ENCODE results near the gene MRPS11.
"Not testable (repeated sequence)": the region's sequence is repeated elsewhere in the genome, so short reads cannot be mapped to it uniquely, and the experiment has no call there.

Gene MRPS11

DNA sequence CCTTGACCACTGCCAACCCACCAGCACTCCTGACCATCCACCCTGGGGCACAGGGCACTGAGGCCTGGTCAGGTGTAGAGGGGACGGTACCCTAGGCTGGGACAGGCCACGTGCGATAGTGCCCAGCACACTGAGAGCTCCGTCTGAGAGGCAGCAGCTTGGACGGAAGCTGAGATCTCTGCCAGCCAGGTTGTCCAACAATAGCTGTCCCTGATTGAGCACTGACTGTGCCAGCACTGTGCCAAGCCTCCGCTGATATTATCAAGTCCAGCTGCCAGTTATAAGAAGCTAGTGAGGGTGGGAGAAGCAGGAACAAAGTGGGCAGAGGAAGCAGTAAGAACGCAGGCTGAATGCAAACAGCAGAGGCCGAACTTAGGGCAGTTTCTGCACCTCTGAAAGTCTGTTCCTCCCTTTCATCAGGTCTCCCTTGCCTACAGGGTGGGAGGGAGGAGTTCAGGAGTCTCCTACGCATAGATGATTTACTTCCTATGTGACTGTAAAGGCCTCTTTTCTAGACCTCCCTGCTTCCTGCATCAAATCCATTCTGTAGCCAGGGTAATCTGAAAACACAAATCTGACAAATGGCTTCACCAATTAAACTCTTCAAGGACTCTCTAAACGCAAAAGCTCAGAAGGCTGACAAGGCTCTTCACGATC, 29.7 kb downstream of the MRPS11 start:
- DNase-seq = no peak

DNA sequence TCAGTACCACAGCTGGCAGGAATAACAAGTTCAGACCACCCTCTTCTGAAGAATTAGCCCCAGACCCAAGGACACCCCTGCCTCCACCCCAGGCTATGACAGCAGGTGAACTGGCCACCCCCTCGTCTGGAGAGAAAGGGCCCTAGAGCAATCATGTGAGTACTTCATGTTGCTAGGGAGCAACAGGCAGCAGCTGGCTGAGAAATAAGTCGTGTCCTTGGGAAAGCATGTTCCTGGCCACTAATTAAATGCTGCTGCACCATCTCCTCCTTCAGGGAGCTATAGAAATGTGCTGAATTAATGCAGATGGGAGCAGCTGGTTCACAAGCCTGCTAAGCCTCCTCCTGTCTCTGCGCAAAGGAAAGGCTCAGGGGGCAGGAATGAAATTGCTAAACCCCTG, 31.5 kb downstream of the MRPS11 start:
- DNase-seq = no peak

DNA sequence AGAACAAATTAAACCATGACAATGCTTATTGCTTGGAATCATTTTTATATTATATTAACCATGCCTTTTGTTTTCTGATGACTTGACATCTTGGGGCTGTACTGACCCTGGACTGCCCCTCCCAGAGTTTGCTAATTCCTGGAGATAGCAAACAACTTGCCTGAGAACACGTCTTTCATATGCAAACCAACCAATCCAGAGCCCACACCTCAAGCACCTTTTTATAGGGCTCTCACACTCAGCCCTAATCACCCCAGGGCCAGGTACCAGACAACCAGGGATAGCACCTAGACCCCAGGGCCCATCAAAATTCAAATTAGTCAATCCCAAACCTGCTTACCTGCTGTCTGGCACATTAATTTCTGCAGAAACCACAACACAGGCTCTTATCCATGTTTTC, 36.9 kb downstream of the MRPS11 start:
- no peak for DNase-seq

DNA sequence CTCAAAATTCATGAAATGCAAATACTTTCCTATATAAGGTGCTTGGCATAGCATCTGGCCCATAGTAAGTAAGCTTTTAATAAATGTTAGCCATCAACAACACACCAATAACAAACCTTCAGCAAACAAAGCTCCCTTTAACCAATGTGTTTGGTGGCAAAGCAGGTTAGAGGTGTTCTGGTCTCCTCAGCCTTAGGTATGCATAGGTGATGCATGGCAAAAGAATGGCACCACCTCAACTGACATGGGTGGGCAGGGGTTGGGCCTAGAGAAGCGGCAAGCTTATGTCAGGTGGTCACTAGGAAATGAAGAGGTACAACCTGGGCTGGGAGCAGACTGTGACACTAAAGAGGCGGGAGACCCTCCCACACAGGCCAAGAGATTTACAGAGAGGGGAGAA, 38.2 kb downstream of the MRPS11 start:
- no peak for DNase-seq

DNA sequence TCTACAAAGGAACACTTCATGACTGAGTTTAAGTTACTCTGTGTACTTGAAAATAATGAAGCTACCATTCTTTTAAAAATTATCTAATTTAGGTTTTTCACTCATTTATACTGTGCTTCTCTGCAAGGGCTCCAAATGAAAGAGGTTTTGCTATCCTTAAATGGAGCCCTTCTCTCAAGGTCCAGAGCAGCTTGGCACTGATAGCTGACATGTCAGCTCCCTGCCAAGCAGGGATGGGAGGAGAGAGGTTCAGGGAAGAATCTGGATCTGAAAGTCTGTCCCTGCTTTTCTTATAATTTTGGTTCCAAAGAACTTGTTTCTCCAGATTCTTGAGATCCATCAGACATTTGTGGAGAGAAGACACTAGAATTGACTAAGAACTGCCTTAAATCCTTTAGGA, 39.1 kb downstream of the MRPS11 start:
- no peak for DNase-seq

DNA sequence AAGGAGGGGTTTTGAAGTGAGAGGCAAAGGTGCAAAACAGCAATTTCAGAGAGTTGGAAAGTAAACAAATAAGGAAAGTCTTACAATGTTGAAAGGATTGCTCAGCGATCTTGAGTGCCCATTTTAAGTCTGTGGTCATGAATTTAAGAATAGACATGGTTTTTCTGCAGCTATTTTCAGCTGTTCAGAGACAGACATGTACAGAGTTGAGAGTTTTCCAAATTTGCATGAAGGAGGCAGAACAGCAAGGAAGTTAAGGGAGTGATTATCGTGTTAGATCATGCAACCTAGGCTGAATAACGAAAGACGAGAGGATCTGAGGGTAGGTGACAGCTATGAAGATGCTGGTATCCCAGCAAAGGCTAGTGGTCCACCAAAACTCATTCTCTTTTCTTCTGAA, 41.8 kb downstream of the MRPS11 start:
- DNase-seq = no peak

DNA sequence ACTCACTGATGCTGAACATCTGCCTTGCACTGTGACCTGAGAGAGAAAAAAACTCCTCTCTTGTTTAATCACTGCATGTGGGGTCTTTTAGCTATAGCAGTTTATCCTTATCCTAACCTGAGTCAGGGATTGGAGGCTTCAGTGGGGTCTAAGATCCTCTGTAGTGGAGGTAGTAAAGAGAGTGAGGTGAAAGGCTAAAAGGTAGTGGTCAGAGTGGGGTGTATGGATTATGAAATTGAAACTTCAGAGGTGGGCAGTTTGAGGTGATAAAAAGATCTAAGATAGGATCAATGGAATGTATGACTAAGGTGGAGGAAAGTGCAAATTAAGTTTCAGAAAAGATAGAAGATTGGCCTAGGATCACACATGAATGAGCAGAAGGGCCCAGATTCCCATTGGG, 42.5 kb downstream of the MRPS11 start:
- DNase-seq = no peak

DNA sequence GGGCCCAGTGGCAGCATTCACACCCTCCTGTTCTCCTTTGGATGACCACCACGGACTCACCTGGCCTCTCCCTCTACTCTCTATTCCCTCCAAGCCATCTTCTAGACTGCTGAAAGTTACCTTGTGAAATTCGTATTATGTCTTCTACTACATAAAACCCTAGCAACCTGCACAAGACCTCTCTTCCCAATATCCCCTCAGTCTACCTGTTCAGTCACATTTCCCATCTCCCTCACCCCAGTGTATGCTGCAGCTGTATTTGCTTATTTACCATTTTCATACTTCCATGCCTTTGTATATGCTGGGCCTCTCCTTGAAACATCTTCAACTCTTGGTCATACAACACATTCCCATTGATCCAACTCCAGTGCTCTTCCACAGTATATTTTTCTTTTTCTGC, 43.7 kb downstream of the MRPS11 start:
- no peak for DNase-seq

DNA sequence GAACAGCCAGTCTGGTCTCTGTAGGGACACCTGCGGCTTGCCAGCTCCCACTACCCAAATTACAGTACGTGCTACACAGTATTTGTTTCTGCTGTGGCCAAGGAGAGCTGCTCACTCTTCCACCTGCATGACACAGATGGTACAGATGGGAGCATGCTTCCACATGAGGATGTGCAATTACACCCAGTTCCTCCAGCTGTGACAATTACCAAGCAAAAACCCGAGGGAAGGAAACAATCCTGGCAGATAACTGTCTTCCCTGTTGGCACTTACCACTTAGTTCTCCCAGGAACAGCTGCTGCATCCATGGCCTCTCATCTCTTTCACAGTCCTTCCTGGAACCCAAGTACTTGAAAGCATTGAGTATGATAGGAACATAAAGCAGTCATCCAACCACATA, 44.6 kb downstream of the MRPS11 start:
- no peak for DNase-seq

DNA sequence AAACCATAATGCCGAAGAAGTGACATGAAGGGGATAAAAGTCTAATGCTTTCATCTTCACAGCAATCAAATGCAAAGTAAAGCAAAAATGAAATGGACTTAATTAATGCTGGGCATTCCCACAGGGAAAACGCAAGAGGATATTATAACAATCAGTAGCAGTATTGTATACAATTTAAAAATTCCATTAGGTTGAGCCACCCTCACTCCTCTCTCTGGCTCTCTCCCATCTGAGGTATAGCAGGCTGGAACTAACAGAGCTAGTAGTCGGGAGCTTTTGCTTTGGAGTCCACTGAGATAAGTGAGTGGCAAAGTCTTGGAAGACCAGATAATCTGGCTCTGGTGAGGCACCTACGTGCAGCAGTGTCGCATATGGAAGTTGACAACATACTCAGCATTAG, 45.1 kb downstream of the MRPS11 start:
- no peak for DNase-seq

DNA sequence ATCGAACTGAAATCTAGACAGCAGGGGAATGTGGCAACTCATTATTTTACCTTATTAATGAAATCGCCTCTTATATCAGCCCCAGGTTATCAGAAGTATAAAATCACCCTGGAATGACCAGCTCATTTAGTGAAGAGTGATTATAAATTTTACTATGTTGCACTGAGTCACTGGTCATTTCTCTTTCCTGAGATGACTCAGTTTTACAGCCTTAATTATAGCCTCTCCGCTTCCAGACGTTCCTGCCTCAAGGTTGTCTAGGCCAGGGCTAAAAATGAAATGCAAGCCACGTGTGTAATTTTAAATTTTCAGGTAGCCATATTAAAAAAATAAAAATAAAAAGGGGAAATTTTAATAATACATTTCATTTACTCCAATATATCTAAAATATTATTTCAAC, 45.7 kb downstream of the MRPS11 start:
- DNase-seq = no peak

DNA sequence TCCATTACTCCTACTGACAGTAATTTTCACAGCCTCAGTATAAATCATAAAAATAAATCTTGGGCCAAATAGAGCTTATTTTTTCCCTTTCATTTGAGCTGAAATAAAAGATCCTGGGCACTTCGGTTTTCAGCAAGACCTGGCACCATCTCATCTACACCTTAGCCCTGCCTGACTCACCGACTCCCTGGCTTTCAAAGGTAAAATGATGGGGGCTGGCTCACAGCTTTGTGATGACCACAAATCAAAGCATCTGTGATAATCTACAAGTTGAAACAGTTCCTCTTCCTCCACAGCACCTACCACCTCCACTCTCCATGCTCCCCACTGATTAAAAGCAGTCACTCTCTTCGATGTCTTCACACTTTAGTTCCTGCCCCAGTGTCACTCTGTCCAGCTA, 51.4 kb downstream of the MRPS11 start:
- DNase-seq = no peak

DNA sequence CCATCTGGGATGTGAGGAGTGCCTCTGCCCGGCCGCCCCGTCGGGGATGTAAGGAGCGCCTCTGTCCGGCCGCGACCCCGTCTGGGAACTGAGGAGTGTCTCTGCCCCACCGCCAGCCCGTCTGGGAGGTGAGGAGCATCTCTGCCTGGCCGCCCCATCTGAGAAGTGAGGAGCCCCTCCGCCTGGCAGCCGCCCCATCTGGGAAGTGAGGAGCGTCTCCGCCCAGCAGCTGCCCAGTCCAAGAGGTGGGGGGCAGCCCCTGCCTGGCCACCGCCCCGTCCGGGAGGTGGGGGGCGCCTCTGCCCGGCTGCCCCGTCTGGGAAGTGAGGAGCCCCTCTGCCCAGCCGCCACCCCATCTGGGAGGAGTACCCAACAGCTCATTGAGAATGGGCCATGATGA, 56.6 kb downstream of the MRPS11 start:
- DNase-seq = not testable (repeated sequence)

DNA sequence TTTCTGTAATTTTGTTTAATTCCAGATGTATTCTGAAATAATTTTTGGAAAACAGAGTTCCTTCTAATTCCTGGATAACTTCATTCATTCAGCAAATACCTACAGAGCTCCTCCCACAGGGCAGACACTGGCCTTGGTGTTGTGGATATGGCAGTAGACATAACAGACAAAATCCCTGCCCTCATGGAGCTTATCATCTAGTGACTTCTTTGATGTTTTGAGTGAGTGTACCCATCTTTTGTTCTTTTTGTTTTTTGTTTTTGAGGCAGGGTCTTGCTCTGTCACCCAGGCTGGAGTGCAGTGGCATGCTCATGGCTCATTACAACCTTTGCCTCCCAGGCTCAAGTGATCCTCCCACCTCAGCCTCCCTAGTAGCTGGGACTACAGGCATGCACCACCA, 57.9 kb downstream of the MRPS11 start:
- DNase-seq = no peak

DNA sequence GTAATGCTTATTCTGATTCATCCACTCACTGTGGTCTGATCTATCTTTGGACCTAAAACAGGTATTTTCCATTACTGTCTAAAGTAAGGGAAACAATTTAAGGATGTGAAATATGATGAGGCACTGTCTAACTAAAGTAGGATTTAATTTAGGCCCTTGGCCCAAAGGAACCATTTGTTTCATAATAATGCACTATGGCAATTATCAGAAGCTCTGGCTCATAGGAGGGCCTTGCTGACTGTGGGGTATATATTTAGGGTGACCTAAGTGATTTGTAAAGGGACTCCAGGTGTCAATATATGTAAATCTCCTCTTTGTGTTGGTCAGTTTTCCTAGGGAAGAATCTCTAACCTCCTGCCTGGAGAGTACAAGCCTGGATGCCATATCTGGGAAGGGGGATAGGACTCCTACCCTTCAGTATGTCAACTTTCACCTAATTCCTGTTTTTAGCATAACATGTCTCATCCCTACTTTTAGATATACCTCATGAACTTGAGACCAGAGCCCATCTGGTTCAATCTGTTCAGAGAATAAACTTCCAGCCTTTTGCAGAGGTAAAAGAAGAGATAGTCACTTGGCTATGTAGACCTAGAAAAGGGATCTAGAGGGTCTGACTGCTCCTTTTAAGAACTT, 58.9 kb downstream of the MRPS11 start:
- DNase-seq = no peak

DNA sequence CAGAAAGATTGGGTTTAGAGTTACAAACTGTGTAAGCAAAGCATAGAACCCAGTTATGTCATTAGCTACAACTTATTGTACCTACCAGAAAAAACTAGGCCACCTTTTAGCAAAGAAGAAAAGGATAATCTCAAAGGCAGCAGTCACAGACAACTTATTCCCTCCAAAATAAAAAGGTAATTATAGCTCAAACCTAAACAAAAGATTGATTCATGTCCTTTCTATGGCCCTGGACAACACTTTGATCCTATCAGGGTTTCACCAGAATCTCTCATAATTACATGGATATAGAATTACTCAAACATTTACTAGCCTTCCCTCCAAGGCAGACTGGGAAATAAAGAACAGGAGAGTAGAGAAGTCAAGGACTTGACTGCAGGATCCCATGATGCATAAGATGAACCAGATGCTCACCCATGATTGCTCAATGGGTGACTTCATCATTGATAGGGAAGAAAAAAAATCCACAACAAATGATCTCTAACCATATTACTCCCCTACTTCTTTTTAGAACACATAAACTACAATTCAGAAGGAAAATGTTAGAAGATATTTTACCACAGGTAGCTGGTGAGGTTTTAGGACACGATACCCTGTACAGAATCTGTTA, 61.6 kb downstream of the MRPS11 start:
- no peak for DNase-seq
